HG02884 (cell line): ENCODE results near the gene ACAT1.
A peak's percentile ranks its signal among the peaks of the same experiment; 100 is the strongest.
"Not testable (repeated sequence)": the region's sequence is repeated elsewhere in the genome, so short reads cannot be mapped to it uniquely, and the experiment has no call there.

Experiments used
- ATAC-seq: cut with Tn5 transposase; IDR thresholded peaks from one replicate; pipeline ENCODE4 v1.9.1; 2021; ENCODE audit warnings: mild to moderate bottlenecking, moderate library complexity; ENCODE audit not compliant: unreplicated experiment

The ACAT1 gene

GRCh38 chr11:108144615-108145014 lies 23.2 kb downstream of the ACAT1 start:
- no peak for ATAC-seq

GRCh38 chr11:108147150-108147549 lies 25.8 kb downstream of the ACAT1 start:
- ATAC-seq: no peak

- no peak for ATAC-seq
These were observed 27.2 kb downstream of the ACAT1 start for GRCh38 chr11:108148556-108148955.

GRCh38 chr11:108154591-108154990 lies 33.2 kb downstream of the ACAT1 start:
- no peak for ATAC-seq

- ATAC-seq: peak; percentile 98
These were observed 39.7 kb downstream of the ACAT1 start for GRCh38 chr11:108160970-108161566.

GRCh38 chr11:108162878-108163277 lies 41.5 kb downstream of the ACAT1 start:
- not testable (repeated sequence) for ATAC-seq

GRCh38 chr11:108167624-108168023 lies 46.3 kb downstream of the ACAT1 start:
- no peak for ATAC-seq

GRCh38 chr11:108170184-108170583 lies 48.8 kb downstream of the ACAT1 start:
- peak; percentile 49 for ATAC-seq

GRCh38 chr11:108177570-108177969 lies 56.2 kb downstream of the ACAT1 start:
- ATAC-seq: no peak

GRCh38 chr11:108193725-108194124 lies 72.4 kb downstream of the ACAT1 start:
- ATAC-seq: no peak

- ATAC-seq: no peak
These were observed 75.5 kb downstream of the ACAT1 start for GRCh38 chr11:108196901-108197300.
